HepG2 (cell line): ENCODE data around the gene CYTH2. TPM values are rescaled to one million over a fixed set of nuclear protein-coding genes. Genes with fewer than 3 reads are reported as not detected.
A peak's percentile ranks its signal among the peaks of the same experiment; 100 is the strongest.

ENCODE experiments used
- CREB1 ChIP-seq, 2 experiments: fragments of 450-650 bp in 1 of 2; IDR thresholded peaks; 2 replicates each; pipeline ENCODE4 v1.6.1; 2016 to 2017; ENCODE audit warnings: control low read depth in 1 of 2, mild to moderate bottlenecking in 1 of 2, missing compliant biosample characterization in 1 of 2, missing genetic modification characterization in 1 of 2
- DBP ChIP-seq: sonication (generic); formaldehyde crosslinking; IDR thresholded peaks from 2 replicates; pipeline ENCODE4 v1.4.0; 2020; ENCODE audit warnings: missing genetic modification reagents; ENCODE audit errors: not compliant biosample characterization
- GPN1 ChIP-seq: sonication (generic); formaldehyde crosslinking; IDR thresholded peaks from 2 replicates; pipeline ENCODE4 v1.5.1; 2020; ENCODE audit warnings: missing genetic modification reagents, borderline replicate concordance
- HES4 ChIP-seq: sonication (generic); formaldehyde crosslinking; IDR thresholded peaks from 2 replicates; pipeline ENCODE4 v1.9.0; 2021; ENCODE audit warnings: mild to moderate bottlenecking, missing genetic modification reagents, borderline replicate concordance
- HNRNPH1 ChIP-seq: fragments of 200-400 bp; formaldehyde crosslinking; optimal IDR thresholded peaks from 2 replicates; pipeline ENCODE3; 2017; ENCODE audit warnings: mild to moderate bottlenecking, low read depth, low read length
- KMT2B ChIP-seq: IDR thresholded peaks from 2 replicates; pipeline ENCODE4 v1.6.1; 2016; ENCODE audit warnings: missing genetic modification reagents, missing compliant biosample characterization
- RBM39 ChIP-seq: fragments of 200-400 bp; formaldehyde crosslinking; IDR thresholded peaks from one replicate; pipeline ENCODE4 v1.6.1; 2018; ENCODE audit warnings: antibody characterized with exemption, mild to moderate bottlenecking, low read depth, low read length; ENCODE audit not compliant: poor library complexity, severe bottlenecking
- TP53 ChIP-seq: sonication (generic); formaldehyde crosslinking; conservative IDR thresholded peaks from 2 replicates; pipeline ENCODE4 v1.4.0; 2020; ENCODE audit warnings: missing genetic modification reagents
- UBTF ChIP-seq: sonication (generic); formaldehyde crosslinking; IDR thresholded peaks from 2 replicates; pipeline ENCODE4 v1.4.0; 2020; ENCODE audit warnings: mild to moderate bottlenecking, missing genetic modification reagents
- ZFP36L1 ChIP-seq: sonication (generic); formaldehyde crosslinking; IDR thresholded peaks from 2 replicates; pipeline ENCODE4 v1.8.0; 2022; ENCODE audit warnings: mild to moderate bottlenecking, missing genetic modification reagents, moderate library complexity
- ZNF318 ChIP-seq: sonication (generic); formaldehyde crosslinking; IDR thresholded peaks from 2 replicates; pipeline ENCODE4 v1.4.0; 2020; ENCODE audit warnings: mild to moderate bottlenecking, missing genetic modification reagents
- ZNF512B ChIP-seq: sonication (generic); formaldehyde crosslinking; IDR thresholded peaks from 2 replicates; pipeline ENCODE4 v1.5.1; 2020; ENCODE audit warnings: missing genetic modification reagents, mild to moderate bottlenecking, borderline replicate concordance
- polyA plus RNA-seq, 8 experiments: library from polyadenylated mRNA; depleted of rRNA in 3 of 8; stranded (reverse) in 7 of 8; unstranded in 1 of 8; fragments of >200 nt; fragmentation: Illumina TruSeq in 4 of 8; extraction: Trizol in 4 of 8; gene quantifications; 2 replicates each; pipeline versions ENCODE4 v1.2.1 to v1.2.3, GENCODE V29; 2011 to 2016; ENCODE audit warnings: low read depth in 4 of 8, missing spikeins in 1 of 8, mixed read lengths in 1 of 8; ENCODE audit not compliant: insufficient read depth in 1 of 8
- total RNA-seq, 5 experiments: library from RNA; depleted of rRNA; stranded (reverse); fragments of >200 nt; fragmentation: Illumina TruSeq; extraction: Trizol; gene quantifications; 2 replicates each; pipeline ENCODE4 v1.2.3, GENCODE V29; 2016; ENCODE audit warnings: low read depth in 1 of 5

Gene CYTH2
- total and polyA plus RNA-seq, 2 of the 13 experiments (the other 11 are each of a cell fraction or from before 2014, with no cell fraction given): 16.5 to 39.3 TPM

GRCh38 chr19:48496959-48497727 lies 28.0 kb downstream of the CYTH2 start (continued):
- no peak for TF ChIP-seq KMT2B (CRISPR knock-in tag)
- 0 out of 2 replicates have a peak, but pooled peaks have one; percentile 20 for TF ChIP-seq UBTF (CRISPR knock-in tag)
- TF ChIP-seq TP53 (CRISPR knock-in tag): no peak
- TF ChIP-seq HES4 (CRISPR knock-in tag): peak; percentile 57; the same call in 1 of the 2 replicates
- peak; percentile 55; the same call in 1 of the 2 replicates for TF ChIP-seq CREB1 (IDR thresholded peaks at IDR 0.05)
- no peak for TF ChIP-seq CREB1 (CRISPR knock-in tag; IDR thresholded peaks at IDR 0.05)
- no peak for TF ChIP-seq HNRNPH1
- no peak for TF ChIP-seq ZFP36L1 (CRISPR knock-in tag)
- no peak for TF ChIP-seq DBP (CRISPR knock-in tag)
- TF ChIP-seq ZNF318 (CRISPR knock-in tag): no peak
- TF ChIP-seq GPN1: no peak
- TF ChIP-seq RBM39: no peak
- no peak for TF ChIP-seq ZNF512B (CRISPR knock-in tag)
